Breast epithelium (tissue), 4 donors: ENCODE measurements around the gene DNAI2. TPM values are rescaled to one million over a fixed set of nuclear protein-coding genes. Genes with fewer than 3 reads are reported as not detected.

Experiments
- DNase-seq, 2 donors: peaks; one replicate each; pipeline ENCODE4 v3.0.0-alpha.2; 2019; ENCODE audit warnings: low spot score in 2 of 2
- H3K27ac ChIP-seq, 2 donors: fragments of 200-600 bp; sonication (generic) in 1 of 2; one replicate each; pipeline ENCODE4 v1.5.1; 2016 to 2019; ENCODE audit warnings: mild to moderate bottlenecking in 1 of 2
- H3K27me3 ChIP-seq, 2 donors: fragments of 200-600 bp; sonication (generic) in 1 of 2; one replicate each; pipeline versions ENCODE4 v1.5.1 to v1.6.0; 2017 to 2019; ENCODE audit warnings: control low read depth in 1 of 2, mild to moderate bottlenecking in 1 of 2
- H3K36me3 ChIP-seq: fragments of 200-600 bp; one replicate; pipeline ENCODE4 v1.5.1; 2019
- H3K4me1 ChIP-seq, 2 donors: fragments of 200-600 bp; sonication (generic); one replicate each; pipeline ENCODE4 v1.5.1; 2016 to 2019; ENCODE audit warnings: control low read depth in 1 of 2
- H3K4me3 ChIP-seq, 3 donors: fragments of 200-600 bp; sonication (generic); 1 replicate in 2 of 3; 2 replicates in 1 of 3; pipeline ENCODE4 v1.5.1; 2016 to 2019; ENCODE audit warnings: mild to moderate bottlenecking in 3 of 3, moderate library complexity in 2 of 3
- H3K9me3 ChIP-seq, 2 donors: fragments of 200-600 bp; sonication (generic) in 1 of 2; one replicate each; pipeline ENCODE4 v1.5.1; 2016 to 2019; ENCODE audit warnings: control low read depth in 1 of 2
- POLR2A ChIP-seq: fragments of 450-650 bp; IDR thresholded peaks from one replicate; pipeline ENCODE4 v1.6.1; 2016; ENCODE audit warnings: antibody characterized with exemption, mild to moderate bottlenecking, moderate library complexity
- POLR2AphosphoS5 ChIP-seq, 3 donors: sonication (generic); formaldehyde crosslinking; IDR thresholded peaks; one replicate each; pipeline ENCODE4 v1.6.1; 2017; ENCODE audit warnings: antibody characterized with exemption in 3 of 3
- intact Hi-C: fragments of 100-400 bp; cut with DNase I; formaldehyde crosslinking; loops from one replicate; pipeline ENCODE4 v1.15.1; 2023; ENCODE audit warnings: low total_unique reads
- total RNA-seq, 3 donors: library from RNA; depleted of rRNA; stranded (reverse); fragments of >200 nt; gene quantifications; one replicate each; pipeline ENCODE4 v1.1.0, GENCODE V29; 2016
- TF ChIP-seq, protein P1 (sequence below), 3 donors: fragments of 450-650 bp; IDR thresholded peaks; one replicate each; pipeline ENCODE4 v1.5.1; 2016 to 2017; ENCODE audit warnings: antibody characterized with exemption in 3 of 3, mild to moderate bottlenecking in 3 of 3, moderate library complexity in 3 of 3

DNAI2 gene
- total RNA-seq, 3 donors from 2014 or later = not detected

DNA sequence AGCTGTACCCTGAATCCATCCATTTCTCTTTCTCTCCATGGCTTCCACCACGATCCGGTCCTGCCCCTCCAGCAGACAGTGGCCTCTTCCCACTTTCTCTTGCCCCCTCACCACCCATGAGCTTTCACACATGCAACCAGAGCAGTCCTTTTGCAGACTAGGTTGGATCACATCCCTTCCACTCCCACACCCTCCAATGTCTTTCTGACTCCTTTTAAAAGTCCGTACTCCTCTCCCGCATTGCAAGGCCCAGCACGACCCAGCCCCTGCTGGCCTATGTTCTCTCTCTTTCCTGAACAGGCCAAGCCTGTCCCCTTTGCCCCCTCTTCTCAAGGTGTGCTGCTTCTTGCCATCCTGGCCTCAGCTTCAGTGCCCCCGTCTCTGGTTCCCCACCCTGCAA lies 22.5 kb upstream of the DNAI2 start:
- no peak for TF ChIP-seq POLR2AphosphoS5 (IDR thresholded peaks at IDR 0.05)
- no peak for TF ChIP-seq POLR2A
- TF ChIP-seq, protein P1, sequence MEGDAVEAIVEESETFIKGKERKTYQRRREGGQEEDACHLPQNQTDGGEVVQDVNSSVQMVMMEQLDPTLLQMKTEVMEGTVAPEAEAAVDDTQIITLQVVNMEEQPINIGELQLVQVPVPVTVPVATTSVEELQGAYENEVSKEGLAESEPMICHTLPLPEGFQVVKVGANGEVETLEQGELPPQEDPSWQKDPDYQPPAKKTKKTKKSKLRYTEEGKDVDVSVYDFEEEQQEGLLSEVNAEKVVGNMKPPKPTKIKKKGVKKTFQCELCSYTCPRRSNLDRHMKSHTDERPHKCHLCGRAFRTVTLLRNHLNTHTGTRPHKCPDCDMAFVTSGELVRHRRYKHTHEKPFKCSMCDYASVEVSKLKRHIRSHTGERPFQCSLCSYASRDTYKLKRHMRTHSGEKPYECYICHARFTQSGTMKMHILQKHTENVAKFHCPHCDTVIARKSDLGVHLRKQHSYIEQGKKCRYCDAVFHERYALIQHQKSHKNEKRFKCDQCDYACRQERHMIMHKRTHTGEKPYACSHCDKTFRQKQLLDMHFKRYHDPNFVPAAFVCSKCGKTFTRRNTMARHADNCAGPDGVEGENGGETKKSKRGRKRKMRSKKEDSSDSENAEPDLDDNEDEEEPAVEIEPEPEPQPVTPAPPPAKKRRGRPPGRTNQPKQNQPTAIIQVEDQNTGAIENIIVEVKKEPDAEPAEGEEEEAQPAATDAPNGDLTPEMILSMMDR (IDR thresholded peaks at IDR 0.05) = no peak
- Histone ChIP-seq H3K9me3 (no peaks in the 10 kb centered on the region), H3K36me3 (no peaks in the 10 kb centered on the region), H3K27me3 (no peaks in the 10 kb centered on the region), H3K4me3 (no peak overlapping the region), H3K27ac (no peak overlapping the region), H3K4me1 (no peaks in the 10 kb centered on the region)
- DNase-seq = no peak
- intact Hi-C loops = no loop called here

DNA sequence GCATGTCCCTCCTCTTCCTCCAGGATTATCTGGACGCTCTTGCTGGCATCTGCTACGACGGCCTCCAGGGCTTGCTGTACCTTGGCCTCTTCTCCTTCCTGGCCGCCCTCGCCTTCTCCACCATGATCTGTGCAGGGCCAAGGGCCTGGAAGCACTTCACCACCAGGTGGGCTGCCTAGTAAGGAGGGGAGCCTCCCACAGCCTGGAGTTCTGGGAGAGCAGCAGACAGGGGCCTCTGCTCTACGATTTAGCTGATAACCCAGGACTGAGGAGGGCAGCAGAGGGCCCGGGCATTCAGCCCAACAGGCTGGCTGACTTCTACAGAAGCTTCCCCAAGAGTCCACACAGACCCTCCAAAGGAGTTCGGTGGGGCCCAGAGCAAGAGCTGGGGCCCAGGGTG lies 21.8 kb upstream of the DNAI2 start:
- Histone ChIP-seq H3K27me3 (no peaks in the 10 kb centered on the region), H3K4me3 (no peak overlapping the region), H3K36me3 (no peaks in the 10 kb centered on the region), H3K9me3 (no peaks in the 10 kb centered on the region), H3K27ac (no peak overlapping the region), H3K4me1 (no peaks in the 10 kb centered on the region)
- no peak for DNase-seq
- TF ChIP-seq, protein P1 (IDR thresholded peaks at IDR 0.05) = no peak
- TF ChIP-seq POLR2A (no peak), POLR2AphosphoS5 (IDR thresholded peaks at IDR 0.05) (no peak)
- intact Hi-C loops = no loop called here

DNA sequence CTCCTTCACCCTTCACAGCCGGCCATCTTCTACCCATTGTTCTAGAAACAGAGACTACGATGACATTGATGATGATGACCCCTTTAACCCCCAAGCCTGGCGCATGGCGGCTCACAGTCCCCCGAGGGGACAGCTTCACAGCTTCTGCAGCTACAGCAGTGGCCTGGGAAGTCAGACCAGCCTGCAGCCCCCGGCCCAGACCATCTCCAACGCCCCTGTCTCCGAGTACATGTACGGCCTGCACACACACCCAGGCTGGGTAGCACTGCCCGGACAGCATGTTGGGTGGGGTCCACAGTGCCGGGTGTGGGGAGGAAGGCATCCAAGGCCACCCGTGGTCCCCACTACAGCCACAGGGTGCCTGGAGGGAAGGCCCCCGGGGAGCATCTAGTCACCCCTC lies 21.0 kb upstream of the DNAI2 start:
- TF ChIP-seq POLR2AphosphoS5 (IDR thresholded peaks at IDR 0.05) (no peak), POLR2A (no peak)
- TF ChIP-seq, protein P1 (IDR thresholded peaks at IDR 0.05) = no peak
- no peak overlapping the region for H3K4me3 ChIP-seq
- H3K27ac ChIP-seq = no peak overlapping the region
- H3K27me3 ChIP-seq = no peaks in the 10 kb centered on the region
- no peaks in the 10 kb centered on the region for H3K36me3 ChIP-seq
- no peak for DNase-seq
- H3K9me3 ChIP-seq = no peaks in the 10 kb centered on the region
- no peaks in the 10 kb centered on the region for H3K4me1 ChIP-seq
- intact Hi-C loops = no loop called here

DNA sequence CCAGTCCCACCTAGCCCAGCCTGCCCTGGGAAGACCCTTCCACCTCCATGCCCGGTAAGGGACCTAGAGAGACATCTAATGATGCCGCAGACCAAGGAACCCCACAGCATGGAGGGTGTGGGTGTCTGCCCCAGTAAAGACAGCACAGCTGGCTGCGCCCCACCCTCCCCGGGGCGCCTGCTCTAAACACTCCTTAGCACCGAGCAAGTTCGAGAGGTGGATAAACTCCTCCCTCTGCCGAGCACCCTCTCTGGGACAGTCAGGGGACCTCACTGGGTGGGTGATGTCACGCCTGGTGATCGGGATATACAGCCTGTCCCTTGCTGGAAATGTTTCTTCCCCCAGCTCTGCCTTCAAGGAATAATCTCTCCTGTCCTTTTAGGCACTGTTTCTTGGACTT lies 16.7 kb upstream of the DNAI2 start:
- Histone ChIP-seq H3K27ac (no peak overlapping the region), H3K9me3 (no peaks in the 10 kb centered on the region), H3K4me1 (no peaks in the 10 kb centered on the region), H3K27me3 (no peaks in the 10 kb centered on the region), H3K4me3 (no peak overlapping the region), H3K36me3 (no peaks in the 10 kb centered on the region)
- TF ChIP-seq POLR2AphosphoS5 (IDR thresholded peaks at IDR 0.05) (no peak), POLR2A (no peak)
- TF ChIP-seq, protein P1 (IDR thresholded peaks at IDR 0.05) = no peak
- DNase-seq = no peak
- intact Hi-C loops = no loop called here

DNA sequence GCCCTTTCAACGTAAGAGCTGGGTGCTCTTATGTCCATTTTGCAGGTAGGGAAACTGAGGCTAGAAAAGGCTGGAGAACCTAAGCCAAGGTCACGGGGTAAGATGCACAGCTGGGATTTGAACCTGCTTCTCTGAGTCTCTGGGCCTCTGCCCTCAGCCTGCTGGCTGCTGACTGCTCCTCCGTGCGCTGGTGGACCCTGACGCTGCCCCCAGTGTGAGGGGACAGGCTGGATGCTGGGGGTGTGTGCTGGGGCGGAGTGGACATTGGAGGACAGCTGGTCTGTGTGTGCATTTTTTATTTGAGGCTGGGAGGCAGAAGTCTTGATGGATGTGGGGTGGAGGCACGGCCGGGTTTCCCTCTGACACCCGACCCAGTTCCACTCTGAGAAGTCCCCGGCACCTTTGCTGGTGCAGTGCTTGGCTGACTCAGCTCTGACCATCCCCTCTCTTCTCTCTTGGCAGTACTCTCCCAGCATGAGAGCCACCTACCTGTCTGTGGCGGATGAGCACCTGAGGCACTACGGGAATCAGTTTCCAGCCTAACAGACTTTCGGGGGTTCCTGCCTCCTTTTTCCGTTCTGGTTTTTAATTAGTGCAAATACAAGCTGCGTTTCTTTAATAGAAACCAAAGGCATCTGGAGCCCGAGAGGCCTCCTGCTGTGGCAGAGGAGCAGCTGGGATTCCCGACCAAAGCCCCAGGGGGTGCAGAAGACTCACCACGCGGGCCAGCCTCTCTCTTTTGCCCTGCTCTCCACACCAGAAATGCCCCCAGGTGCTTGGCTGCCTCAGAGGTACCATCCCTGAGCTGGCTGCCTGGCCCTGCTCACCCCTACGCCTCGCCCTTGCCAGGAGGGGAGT lies 14.1 kb upstream of the DNAI2 start:
- Histone ChIP-seq H3K4me1 (no peaks in the 10 kb centered on the region), H3K4me3 (no peak overlapping the region), H3K36me3 (no peaks in the 10 kb centered on the region), H3K27me3 (no peaks in the 10 kb centered on the region), H3K27ac (no peak overlapping the region), H3K9me3 (no peaks in the 10 kb centered on the region)
- no peak for DNase-seq
- intact Hi-C loops = no loop called here
- TF ChIP-seq, protein P1 (IDR thresholded peaks at IDR 0.05) = no peak
- TF ChIP-seq POLR2AphosphoS5 (IDR thresholded peaks at IDR 0.05) (no peak), POLR2A (no peak)
